Mesodermal cell (in vitro differentiated cells): ENCODE results near the gene ZNF582.

ENCODE experiments used
- H3K27ac ChIP-seq: 2 replicates; pipeline ENCODE4 v1.7.0; 2013; ENCODE audit warnings: mild to moderate bottlenecking, low read depth, low read length, moderate library complexity; ENCODE audit not compliant: severe bottlenecking
- H3K36me3 ChIP-seq: 2 replicates; pipeline ENCODE4 v1.7.1; 2013; ENCODE audit warnings: mild to moderate bottlenecking, low read length, moderate library complexity; ENCODE audit not compliant: control insufficient read depth, insufficient read depth
- H3K4me1 ChIP-seq: one replicate; pipeline ENCODE4 v1.7.1; 2013; ENCODE audit warnings: mild to moderate bottlenecking, low read length; ENCODE audit not compliant: insufficient read depth, control insufficient read depth, poor library complexity, severe bottlenecking
- H3K4me3 ChIP-seq: 2 replicates; pipeline ENCODE4 v1.7.0; 2013; ENCODE audit warnings: low read length, control low read depth, mild to moderate bottlenecking; ENCODE audit not compliant: insufficient read depth, poor library complexity, severe bottlenecking; ENCODE audit errors: extremely low read depth
- H3K9me3 ChIP-seq: 2 replicates; pipeline ENCODE4 v1.7.1; 2013; ENCODE audit warnings: mild to moderate bottlenecking, low read length, moderate library complexity; ENCODE audit not compliant: control insufficient read depth
- WGBS, 2 experiments: methylation state at CpG; one replicate each; pipeline ENCODE4 v1.1.5; 2013; ENCODE audit warnings: missing lambda C conversion rate in 2 of 2; ENCODE audit not compliant: insufficient coverage in 2 of 2; 5-methylcytosine and 5-hydroxymethylcytosine counted together

The ZNF582 gene

DNA sequence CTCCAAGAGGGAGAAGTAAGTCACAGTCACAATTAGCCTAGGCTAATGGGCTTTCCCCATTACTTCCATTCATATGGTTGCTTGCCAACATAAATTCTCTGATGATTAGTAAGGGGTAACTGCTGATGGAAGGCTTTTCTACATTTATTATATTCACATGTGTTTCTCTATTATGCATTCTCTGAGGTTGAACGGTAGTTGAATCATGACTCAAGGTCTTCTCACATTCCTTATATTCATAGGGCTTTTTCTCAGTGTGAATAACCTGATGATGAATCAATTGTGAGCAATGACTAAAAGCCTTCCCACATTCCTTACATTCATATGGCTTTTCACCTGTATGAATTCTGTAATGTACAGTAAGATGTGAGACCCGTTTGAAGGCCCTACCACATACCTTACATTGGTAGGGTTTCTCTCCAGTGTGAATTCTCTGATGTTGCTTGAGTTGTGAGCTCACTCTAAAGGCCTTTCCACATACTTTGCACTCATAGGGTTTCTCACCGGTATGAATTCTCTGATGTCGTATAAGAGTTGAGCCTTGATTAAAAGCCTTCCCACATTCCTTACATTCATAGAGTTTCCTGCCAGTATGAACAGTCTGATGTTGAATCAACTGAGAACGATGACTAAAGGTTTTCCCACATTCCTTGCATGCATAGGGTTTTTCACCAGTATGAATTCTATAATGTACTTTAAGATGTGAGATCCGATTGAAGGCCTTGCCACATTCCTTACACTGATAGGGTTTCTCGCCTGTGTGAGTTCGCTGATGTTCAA, 9.3 kb downstream of the ZNF582 start:
- no peaks in the 10 kb centered on the region for H3K4me1 ChIP-seq
- H3K27ac ChIP-seq = no peak overlapping the region
- 86 to 91% methylated on average over 2 to 7 of the region's 8 CpGs for WGBS, 2 experiments
- no peak overlapping the region for H3K4me3 ChIP-seq
- H3K9me3 ChIP-seq = peaks cover 72% of the 10 kb centered on the region
- H3K36me3 ChIP-seq = peaks cover 18% of the 10 kb centered on the region

DNA sequence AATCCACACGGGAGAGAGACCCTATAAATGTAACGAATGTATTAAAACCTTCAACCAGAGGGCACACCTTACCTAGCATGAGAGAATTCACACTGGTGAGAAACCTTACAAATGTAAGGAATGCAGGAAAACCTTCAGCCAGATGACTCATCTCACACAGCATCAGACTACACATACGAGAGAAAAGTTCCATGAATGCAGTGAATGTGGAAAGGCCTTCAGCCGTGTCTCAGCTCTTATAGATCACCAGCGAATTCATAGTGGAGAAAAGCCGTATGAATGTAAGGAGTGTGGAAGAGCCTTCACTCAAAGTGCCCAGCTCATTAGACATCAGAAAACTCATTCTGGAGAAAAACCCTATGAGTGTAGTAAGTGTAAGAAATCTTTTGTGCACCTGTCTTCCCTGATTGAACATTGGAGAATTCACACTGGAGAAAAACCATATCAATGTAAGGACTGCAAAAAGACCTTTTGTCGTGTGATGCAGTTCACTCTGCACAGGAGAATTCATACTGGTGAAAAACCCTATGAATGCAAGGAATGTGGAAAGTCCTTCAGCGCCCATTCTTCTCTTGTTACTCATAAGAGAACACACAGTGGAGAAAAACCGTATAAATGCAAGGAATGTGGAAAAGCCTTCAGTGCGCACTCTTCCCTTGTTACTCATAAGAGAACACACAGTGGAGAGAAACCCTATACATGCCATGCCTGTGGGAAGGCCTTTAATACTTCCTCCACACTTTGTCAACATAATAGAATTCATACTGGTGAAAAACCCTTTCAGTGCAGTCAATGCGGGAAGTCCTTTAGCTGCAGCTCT, 16.0 kb downstream of the ZNF582 start:
- peak overlapping the region; percentile 74 for H3K27ac ChIP-seq
- no peak overlapping the region for H3K4me3 ChIP-seq

DNA sequence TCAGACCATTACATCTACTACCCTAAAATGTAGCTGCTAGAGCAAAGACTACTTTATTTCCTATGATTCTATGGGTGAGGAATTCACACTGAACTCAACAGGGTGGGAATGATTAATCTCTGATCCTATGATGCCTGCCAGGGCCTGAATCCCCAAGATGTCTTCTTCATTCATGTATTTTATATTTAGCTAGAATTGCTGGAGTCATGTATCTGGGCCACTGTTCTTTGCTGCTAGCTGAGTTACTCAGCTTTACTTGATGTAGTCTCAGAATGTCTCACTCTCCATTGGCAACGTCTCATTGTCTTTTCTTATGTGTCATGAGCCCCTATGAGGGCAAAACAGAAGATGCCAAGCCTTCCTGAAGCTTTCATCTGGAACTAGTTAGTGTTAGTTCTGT, 21.1 kb downstream of the ZNF582 start:
- no peak overlapping the region for H3K27ac ChIP-seq
- H3K9me3 ChIP-seq = peaks cover 61% of the 10 kb centered on the region
- WGBS, 2 experiments = 44% methylated on average over 1 of the region's 1 CpG; no CpG with 5 or more reads in 1 of the 2 experiments
- H3K36me3 ChIP-seq = peaks cover 80% of the 10 kb centered on the region
- H3K4me3 ChIP-seq = no peak overlapping the region
- no peaks in the 10 kb centered on the region for H3K4me1 ChIP-seq

More for the DNA sequence above, 16.0 kb downstream of the ZNF582 start:
- 86 to 100% methylated on average over 5 to 6 of the region's 11 CpGs for WGBS, 2 experiments
- Histone ChIP-seq H3K4me1 (no peaks in the 10 kb centered on the region), H3K9me3 (peaks cover 89% of the 10 kb centered on the region), H3K36me3 (peaks cover 72% of the 10 kb centered on the region)

DNA sequence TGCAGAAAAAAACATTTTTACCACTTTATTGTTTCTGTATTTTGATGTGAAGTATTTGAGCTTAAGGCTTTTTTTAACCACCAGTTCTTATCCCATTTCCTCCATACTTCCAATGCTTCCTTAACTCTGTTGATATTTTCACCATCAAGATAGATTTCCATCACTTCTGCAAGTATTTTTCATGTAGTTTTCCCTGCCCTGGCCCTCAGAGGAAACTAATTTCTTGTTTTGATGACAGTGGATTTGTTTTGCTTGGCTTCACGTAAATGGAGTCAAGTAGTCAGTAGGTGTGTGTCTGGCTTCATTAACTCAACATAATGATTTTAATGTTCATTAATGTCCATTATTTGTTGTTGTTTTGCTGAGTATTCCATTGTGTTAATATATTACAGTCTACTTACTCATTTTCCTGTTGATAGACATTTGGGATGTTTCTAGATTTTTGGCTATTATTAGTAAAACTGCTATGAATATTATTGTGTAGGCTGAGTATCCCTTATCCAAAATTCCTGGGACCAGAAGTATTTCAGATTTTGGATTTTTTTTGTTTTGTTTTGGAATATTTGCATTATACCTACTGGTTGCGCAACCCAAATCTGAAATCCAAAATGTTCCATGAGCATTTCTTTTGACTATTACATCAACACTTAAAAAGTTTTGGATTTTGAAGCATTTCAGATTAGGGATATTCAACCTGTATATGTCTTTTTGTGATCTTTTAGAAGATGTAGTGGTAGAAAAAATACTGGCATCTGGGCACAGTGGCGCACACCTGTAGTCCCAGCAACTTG, 23.3 kb downstream of the ZNF582 start:
- no peak overlapping the region for H3K27ac ChIP-seq
- peaks cover 41% of the 10 kb centered on the region for H3K9me3 ChIP-seq
- peaks cover 58% of the 10 kb centered on the region for H3K36me3 ChIP-seq
- H3K4me1 ChIP-seq = no peaks in the 10 kb centered on the region
- H3K4me3 ChIP-seq = no peak overlapping the region
- 67 to 88% methylated on average over 1 of the region's 3 CpGs for WGBS, 2 experiments

DNA sequence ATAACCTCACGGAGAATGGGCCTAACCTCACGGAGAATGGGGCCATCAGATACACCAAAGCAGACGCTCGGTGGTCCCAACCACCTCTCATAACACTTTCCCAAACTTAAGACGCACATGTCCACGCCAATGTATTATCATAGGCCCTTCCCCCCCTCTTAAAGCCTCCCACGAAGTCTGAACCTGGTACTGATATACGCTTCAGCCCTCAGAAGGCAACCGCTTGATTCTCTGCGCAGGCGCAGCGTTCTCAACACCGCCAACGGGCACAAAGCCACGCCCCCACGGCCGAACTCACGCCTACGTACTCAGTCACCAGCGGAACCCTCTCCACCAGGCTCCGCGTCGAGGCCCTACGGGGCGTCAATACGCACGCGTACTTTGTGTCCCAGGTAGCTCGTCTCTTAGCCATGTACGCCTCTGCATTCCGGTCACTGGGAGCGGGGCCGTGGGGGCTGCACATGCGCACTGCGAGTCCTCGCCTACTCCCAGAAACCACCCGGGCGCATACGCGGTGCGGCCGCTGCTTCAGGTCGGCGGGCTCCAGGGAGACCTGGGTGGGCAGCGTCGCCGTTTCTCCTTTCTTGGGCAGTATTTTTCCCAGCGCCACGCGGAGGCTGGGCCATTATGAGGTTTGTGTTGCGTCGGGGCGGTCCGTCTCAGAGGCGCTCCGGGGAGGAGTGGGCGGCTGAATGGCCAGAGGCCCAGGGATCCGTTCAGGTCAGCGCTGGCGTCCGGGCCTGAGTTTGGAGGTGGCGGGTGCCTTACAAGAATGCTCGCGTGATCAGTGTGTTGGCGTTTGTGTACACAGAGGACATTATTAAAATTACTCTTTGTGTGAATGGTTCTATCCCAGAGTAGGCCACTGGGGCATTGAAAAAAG, 25.3 kb downstream of the ZNF582 start:
- no peaks in the 10 kb centered on the region for H3K4me1 ChIP-seq
- peak overlapping the region; percentile 86 for H3K27ac ChIP-seq
- H3K36me3 ChIP-seq = peaks cover 38% of the 10 kb centered on the region
- peak overlapping the region; percentile 59 for H3K4me3 ChIP-seq
- peaks cover 21% of the 10 kb centered on the region for H3K9me3 ChIP-seq
- WGBS, 2 experiments = 12 to 21% methylated on average over 35 to 54 of the region's 65 CpGs

DNA sequence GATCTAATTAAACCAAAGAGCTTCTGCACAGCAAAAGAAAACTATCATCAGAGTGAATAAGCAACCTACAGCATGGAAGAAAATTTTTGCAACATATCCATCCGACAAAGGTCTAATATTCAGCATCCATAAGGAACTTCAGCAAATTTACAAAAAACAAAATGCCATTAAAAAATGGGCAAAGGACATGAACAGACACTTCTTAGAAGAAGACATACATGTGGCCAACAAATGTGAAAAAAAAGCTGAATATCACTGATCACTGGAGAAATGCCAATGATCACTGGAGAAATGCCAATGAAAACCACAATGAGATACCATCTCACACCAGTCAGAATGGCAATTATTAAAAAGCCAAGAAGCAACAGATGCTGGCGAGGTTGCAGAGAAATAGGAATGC, 32.5 kb downstream of the ZNF582 start:
- peaks cover 3% of the 10 kb centered on the region for H3K9me3 ChIP-seq
- 56 to 83% methylated on average over 1 of the region's 2 CpGs for WGBS, 2 experiments

DNA sequence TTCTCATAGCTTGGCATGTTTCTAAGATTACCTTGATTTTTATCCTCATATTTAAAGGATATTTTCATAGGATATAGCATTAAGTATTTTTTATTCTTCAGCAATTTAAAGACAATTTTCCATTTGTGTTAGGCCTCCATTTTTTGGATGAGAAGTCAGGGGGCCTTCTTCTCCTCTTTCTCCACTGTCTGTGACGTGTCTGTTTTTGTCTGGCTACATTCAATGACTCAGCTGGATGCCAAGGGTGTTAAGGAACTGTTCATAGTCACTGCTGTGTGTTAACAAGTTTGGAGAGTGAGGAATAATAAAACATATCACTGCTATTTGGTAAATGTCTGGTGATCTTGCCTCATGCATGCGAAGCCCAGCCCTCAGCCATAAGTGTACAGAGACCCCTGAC, 36.4 kb downstream of the ZNF582 start:
- H3K36me3 ChIP-seq = no peaks in the 10 kb centered on the region
- 80% methylated on average over 1 of the region's 2 CpGs; no CpG with 5 or more reads in 1 of the 2 experiments for WGBS, 2 experiments
- H3K9me3 ChIP-seq = peaks cover 5% of the 10 kb centered on the region
- H3K4me1 ChIP-seq = no peaks in the 10 kb centered on the region
- no peak overlapping the region for H3K27ac ChIP-seq
- no peak overlapping the region for H3K4me3 ChIP-seq

More for the DNA sequence above, 32.5 kb downstream of the ZNF582 start:
- no peaks in the 10 kb centered on the region for H3K36me3 ChIP-seq
- H3K27ac ChIP-seq = no peak overlapping the region
- H3K4me1 ChIP-seq = no peaks in the 10 kb centered on the region
- H3K4me3 ChIP-seq = no peak overlapping the region

DNA sequence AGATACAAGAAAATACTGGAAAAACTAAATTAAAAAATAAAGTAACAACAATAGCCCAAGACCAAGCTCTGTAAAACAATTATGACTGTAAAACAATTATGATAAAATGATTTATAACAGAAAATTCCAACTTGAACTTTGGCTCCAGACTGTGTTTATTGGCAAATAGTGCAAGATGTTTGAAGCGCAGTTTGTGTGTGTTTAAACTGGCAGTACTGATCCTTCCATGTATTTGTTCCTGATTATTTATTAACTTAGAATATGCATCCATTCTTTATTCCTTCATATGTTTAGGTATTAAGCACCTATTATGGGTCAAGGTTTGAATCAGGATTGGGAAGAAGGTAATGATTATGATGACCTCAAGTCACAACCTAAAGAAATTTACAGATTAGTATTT, 37.8 kb downstream of the ZNF582 start:
- Histone ChIP-seq H3K4me1 (no peaks in the 10 kb centered on the region), H3K27ac (no peak overlapping the region), H3K9me3 (peaks cover 5% of the 10 kb centered on the region), H3K4me3 (no peak overlapping the region), H3K36me3 (no peaks in the 10 kb centered on the region)
- no CpG with 5 or more reads among the region's 1 CpG for WGBS, 2 experiments

DNA sequence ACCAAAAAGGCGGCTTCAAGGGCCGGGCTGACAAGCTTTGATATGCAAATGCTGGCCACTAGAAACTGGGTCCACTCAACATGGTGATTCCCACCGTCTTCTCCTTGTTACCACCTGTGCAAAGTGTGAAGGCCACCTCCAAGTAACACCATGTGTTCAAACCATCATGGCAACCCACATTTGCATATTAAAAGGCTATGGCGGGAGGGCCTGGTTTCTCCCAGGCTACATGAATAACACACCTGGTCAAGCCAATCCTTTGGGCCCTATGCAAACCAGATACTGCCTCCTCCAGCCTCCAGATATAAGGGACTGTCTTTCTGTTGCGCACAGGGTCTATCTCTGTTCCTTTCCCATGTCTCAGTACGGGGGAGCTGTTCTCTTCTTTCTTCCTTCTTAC, 42.1 kb downstream of the ZNF582 start:
- no peak overlapping the region for H3K4me3 ChIP-seq
- H3K9me3 ChIP-seq = peaks cover 2% of the 10 kb centered on the region
- H3K27ac ChIP-seq = no peak overlapping the region
- 61 to 68% methylated on average over 5 to 6 of the region's 6 CpGs for WGBS, 2 experiments
- H3K36me3 ChIP-seq = no peaks in the 10 kb centered on the region
- no peaks in the 10 kb centered on the region for H3K4me1 ChIP-seq
